HG03565 (cell line): ENCODE data around the gene ANKRD11.
"Not testable (repeated sequence)": the region's sequence is repeated elsewhere in the genome, so short reads cannot be mapped to it uniquely, and the experiment has no call there.

Experiments
- ATAC-seq: cut with Tn5 transposase; IDR thresholded peaks from one replicate; pipeline ENCODE4 v1.9.1; 2021; ENCODE audit warnings: mild to moderate bottlenecking, moderate library complexity; ENCODE audit not compliant: unreplicated experiment

Gene ANKRD11

DNA sequence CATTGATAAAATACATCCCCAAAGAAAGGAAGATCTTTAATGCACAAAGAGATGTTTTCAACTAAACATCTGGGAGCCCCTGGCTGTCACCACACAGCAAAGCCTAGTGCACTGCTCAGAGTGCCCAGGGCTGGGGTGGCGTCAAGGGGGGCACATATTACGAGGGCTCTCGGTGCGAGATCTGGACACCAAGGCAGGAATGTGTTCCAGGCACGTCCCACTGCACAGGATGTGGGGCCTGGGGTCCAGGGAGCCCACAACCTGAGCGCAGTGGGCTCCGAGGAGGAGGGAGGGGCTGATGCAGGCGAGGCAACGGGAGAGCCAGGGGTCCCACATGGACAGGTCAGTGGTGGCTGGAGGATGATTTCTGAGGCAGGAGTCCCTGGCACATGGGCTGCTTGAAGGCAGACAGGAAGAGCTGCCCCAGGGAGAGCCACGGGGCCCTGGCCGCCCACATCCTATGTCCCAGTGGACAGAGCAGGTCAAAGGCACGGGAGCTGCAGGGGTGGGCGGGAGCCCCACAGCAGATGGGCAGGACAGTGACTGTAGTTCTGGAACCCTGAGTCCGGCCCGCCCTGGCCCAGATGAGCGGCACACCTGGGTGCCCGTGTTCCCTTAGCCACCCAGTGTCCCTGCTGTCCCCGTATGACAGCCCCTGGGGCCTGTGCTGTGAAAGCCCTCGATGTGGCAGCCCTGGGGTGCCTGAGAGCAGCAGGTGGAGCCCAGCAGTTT, 216.5 kb downstream of the ANKRD11 start:
- no peak for ATAC-seq

DNA sequence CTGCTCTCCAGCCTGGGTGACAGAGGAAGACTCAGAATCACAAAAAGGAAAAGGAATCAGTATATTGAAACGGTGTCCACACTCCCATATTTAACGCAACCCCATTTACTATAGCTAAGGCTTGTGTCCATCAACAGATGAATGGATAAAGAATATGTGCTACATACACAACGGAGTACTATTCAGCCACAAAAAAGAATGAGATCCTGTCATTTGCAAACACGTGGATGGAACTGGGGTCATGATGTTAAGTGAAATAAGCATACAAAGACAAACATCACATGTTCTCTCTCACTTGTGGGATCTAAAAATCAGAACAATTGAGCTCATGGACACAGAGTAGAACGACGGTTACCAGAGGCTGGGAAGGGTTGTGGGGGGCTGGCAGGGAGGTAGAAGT, 217.7 kb downstream of the ANKRD11 start:
- ATAC-seq = no peak

- no peak for ATAC-seq
These were observed 219.6 kb downstream of the ANKRD11 start for GRCh38 chr16:89270666-89271345.

DNA sequence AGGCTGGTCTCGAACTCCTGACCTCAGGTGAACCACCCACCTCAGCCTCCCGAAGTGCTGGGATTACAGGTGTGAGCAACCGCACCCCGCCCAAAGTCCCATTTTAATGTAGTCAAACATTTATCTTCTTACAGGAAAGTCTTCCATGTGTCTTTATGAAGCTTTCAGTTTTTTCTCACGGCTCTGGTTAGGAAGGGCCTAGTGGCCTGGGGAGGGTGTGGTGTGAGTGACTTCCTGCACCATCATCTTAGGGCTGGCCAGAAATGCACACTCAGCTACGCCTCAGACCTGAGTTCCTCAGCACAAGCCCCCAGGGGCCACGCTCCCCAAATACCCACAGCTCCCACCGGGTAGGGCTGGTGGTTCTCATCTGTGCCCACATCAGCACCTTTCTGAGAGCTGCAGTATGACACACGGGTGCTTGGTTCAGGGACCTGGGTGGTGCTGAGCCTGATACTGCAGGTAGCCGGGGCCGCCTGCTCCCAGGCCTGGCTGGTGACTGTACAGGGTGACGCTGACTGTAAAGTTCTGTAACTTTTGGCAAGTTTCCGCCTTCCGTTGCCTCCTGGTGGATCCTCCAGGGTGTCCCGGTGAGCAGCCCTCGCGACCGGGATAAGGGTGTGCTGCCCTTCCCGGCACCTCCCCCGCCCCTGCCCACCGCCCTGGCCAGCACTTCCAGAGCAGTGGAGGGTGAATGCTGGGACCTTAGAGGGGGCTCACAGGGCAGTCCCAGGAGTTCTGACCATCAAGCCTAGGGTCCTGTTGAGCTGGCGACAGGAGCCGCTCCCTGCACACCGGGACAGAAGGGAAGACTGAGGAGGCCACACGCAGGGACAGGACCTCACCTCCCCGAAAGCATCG, 220.3 kb downstream of the ANKRD11 start:
- ATAC-seq = no peak

- ATAC-seq = no peak
These were observed 221.2 kb downstream of the ANKRD11 start for GRCh38 chr16:89268987-89269735.

GRCh38 chr16:89268585-89268984, 221.8 kb downstream of the ANKRD11 start:
- no peak for ATAC-seq

DNA sequence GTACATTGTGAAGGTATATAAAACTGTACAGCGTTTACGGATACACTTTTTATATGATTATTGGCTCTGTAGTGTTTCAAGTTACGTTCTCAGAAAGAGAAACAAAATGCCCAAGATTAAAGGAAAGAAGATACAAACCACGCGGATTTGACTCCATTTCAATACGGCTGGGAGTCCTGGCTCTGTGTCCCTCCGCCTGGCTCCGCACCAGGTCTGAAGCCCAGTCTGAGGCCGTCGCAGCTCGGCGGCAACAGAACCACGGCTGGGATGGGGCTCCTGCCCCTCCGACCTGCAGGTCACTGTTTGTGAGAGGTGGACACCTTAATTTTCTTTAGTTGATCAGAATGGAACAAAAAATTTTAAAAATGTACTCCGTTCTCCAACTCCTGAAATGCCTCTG, 222.6 kb downstream of the ANKRD11 start:
- ATAC-seq = not testable (repeated sequence)

- no peak for ATAC-seq
These were observed 223.7 kb downstream of the ANKRD11 start for GRCh38 chr16:89266521-89267134.

- no peak for ATAC-seq
These were observed 224.7 kb downstream of the ANKRD11 start for GRCh38 chr16:89265647-89266046.

DNA sequence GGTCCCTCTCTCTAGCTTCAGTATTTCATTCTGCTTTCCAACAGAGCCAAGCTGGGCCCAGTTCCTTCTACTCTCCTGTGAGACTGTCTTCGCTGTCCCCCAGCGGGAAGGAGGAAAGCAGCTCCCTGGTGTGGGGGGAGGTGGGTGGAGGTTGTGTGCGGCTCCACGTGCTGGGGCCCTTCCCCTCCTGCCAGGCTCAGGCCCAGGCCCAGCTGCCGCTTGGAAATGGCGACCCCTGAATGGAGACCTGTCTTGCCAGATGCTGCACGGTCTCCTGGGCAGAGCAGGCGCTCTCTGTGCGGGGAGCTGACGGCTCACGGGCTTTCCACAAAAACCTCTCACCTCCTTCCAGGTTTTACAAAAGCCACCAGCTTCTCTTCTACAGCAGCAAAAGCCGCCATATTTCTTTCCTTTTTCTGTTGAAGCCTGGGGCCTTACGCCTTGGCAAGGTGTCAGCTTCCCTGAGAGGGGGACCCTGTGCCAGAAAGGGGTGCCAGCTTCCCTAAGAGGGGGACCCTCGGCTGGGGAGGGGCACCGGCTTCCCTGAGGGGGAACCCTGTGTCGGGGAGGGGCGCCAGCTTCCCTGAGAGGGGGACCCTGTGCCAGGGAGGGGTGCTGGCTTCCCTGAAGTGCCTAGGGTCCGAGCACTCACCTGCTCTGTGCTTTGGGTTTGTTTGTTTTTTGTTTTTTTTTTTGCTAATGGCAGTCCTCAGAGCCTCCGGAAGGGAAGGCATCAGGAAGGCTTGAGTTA, 225.4 kb downstream of the ANKRD11 start:
- no peak for ATAC-seq

- no peak for ATAC-seq
These were observed 228.4 kb downstream of the ANKRD11 start for GRCh38 chr16:89261691-89262563.

- ATAC-seq = not testable (repeated sequence)
These were observed 230.5 kb downstream of the ANKRD11 start for GRCh38 chr16:89259901-89260300.

- no peak for ATAC-seq
These were observed 232.4 kb downstream of the ANKRD11 start for GRCh38 chr16:89257757-89258465.

DNA sequence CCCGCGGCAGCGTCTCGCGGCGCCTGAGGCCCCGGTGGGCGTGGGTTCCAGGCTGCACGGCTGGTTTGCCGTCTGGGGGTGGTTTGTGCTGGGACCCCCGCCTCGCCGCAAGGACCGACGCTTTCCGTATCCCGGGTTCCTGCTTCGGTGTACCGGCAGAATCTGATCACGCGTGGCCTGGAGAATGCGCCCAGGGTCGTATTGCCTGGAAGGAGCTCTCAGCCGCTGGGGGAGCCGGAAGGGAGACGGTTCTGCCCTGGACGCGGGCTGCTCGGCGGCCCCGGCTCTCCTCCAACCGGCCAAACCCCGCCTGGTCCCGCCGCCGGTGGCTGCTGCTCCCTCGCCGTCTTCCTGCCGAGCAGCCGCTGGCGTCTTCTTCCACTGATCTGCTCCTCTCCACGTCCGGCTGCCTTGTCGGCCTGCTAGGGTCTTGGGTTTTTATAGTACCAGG, 233.1 kb downstream of the ANKRD11 start:
- ATAC-seq = no peak

DNA sequence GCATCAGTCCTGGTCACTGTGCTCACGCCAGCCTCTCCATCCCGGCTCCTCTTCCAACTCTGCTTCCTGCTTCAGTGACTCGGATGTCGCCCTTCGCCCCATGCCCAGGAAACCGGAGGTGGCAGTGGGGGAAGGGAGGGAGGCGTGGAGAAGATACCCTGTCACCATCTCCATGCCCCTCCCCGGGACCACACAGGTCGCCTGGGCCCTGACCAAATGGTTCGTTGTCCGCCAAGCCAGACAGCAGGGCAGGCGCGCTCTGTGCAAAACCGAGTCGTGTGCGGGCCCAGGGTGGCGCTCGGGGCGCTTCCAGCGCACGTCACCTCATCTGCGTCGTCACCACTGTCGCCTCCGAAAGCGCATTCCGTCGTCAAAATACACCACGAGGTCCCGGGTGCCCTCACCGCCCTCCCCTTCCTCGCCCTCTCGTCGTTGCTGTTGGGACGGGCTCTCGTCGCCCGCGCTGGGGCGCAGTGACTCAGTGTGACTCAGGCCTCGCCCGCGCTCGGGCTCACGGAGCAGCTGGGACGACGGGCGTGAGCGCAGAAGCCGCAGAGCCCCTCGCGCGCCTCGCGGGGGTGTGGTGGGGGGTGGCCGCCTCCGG, 233.6 kb downstream of the ANKRD11 start:
- no peak for ATAC-seq

GRCh38 chr16:89253548-89254287, 236.6 kb downstream of the ANKRD11 start:
- ATAC-seq = no peak
